ENCODE measurements around the gene KCTD21.

GRCh38 chr11:78227921-78228320 is 39.5 kb upstream of the KCTD21 start:
- TF ChIP-seq POLR2AphosphoS5 (IDR thresholded peaks at IDR 0.05; ENCODE audit: low read depth, low read length) = no peak
- no peak for TF ChIP-seq POLR2A (IDR thresholded peaks at IDR 0.05; ENCODE audit: low read depth, low read length)
